Left ventricle myocardium inferior (tissue), 1 donor: ENCODE measurements around the gene HOMER3. TPM values are rescaled to one million over a fixed set of nuclear protein-coding genes. Genes with fewer than 3 reads are reported as not detected.

Experiments used
- DNase-seq: peaks from one replicate; pipeline ENCODE4 v3.0.0-alpha.2; 2020
- H3K27ac ChIP-seq: fragments of 200-600 bp; replicated peaks from 2 replicates; pipeline ENCODE4 v1.8.0; 2021
- H3K27me3 ChIP-seq: fragments of 200-600 bp; 2 replicates; pipeline ENCODE4 v1.8.0; 2021; ENCODE audit warnings: low read depth
- H3K36me3 ChIP-seq: fragments of 200-600 bp; 2 replicates; pipeline ENCODE4 v1.8.0; 2021
- H3K4me1 ChIP-seq: fragments of 200-600 bp; 2 replicates; pipeline ENCODE4 v1.8.0; 2021
- H3K4me3 ChIP-seq: fragments of 200-600 bp; 2 replicates; pipeline ENCODE4 v1.8.0; 2021; ENCODE audit warnings: mild to moderate bottlenecking, moderate library complexity
- H3K9me3 ChIP-seq: fragments of 200-600 bp; replicated peaks from 2 replicates; pipeline ENCODE4 v1.8.0; 2021
- CTCF ChIP-seq: fragments of 200-600 bp; IDR thresholded peaks from 2 replicates; pipeline ENCODE4 v1.8.0; 2021; ENCODE audit warnings: antibody characterized with exemption, mild to moderate bottlenecking, borderline replicate concordance
- intact Hi-C: fragments of 100-400 bp; cut with micrococcal nuclease; formaldehyde crosslinking; loops from one replicate; pipeline ENCODE4 v1.11.0; 2022
- total RNA-seq: library from RNA; stranded (reverse); fragmentation: NEBNext Ultra II Directional; extraction: Animal tissue kit (Norgen Biotek cat#: 25700); gene quantifications from one replicate; pipeline ENCODE4 v1.2.1, GENCODE V29; 2021
- donor health status: DM: no; HTN: yes; CAD: no; lungs with severe emphysema.

HOMER3 gene
- total RNA-seq, 1 donor from 2014 or later: 14.7 TPM

GRCh38 chr19:18894254-18895037, 46.6 kb downstream of the HOMER3 start:
- intact Hi-C loops: no loop called here
- DNase-seq: no peak

GRCh38 chr19:18893587-18894253, 47.3 kb downstream of the HOMER3 start:
- DNase-seq: no peak
- Histone ChIP-seq H3K27ac (no peak overlapping the region), H3K4me3 (no peak overlapping the region), H3K27me3 (peaks cover 49% of the 10 kb centered on the region), H3K4me1 (peaks cover 24% of the 10 kb centered on the region), H3K9me3 (no peaks in the 10 kb centered on the region), H3K36me3 (no peaks in the 10 kb centered on the region)
- intact Hi-C loops: no loop called here
- no peak for TF ChIP-seq CTCF

More at GRCh38 chr19:18894254-18895037, 46.6 kb downstream of the HOMER3 start:
- Histone ChIP-seq H3K4me3 (peak overlapping the region; percentile 65), H3K27me3 (peaks cover 49% of the 10 kb centered on the region), H3K9me3 (no peaks in the 10 kb centered on the region), H3K27ac (no peak overlapping the region), H3K4me1 (peaks cover 24% of the 10 kb centered on the region), H3K36me3 (peaks cover 5% of the 10 kb centered on the region)
- no peak for TF ChIP-seq CTCF

- no peak overlapping the region for H3K27ac ChIP-seq
These were observed 50.9 kb downstream of the HOMER3 start for GRCh38 chr19:18889949-18890745.

GRCh38 chr19:18886972-18887371, 54.0 kb downstream of the HOMER3 start:
- H3K4me1 ChIP-seq: no peaks in the 10 kb centered on the region
- no peak overlapping the region for H3K27ac ChIP-seq
- no peak overlapping the region for H3K4me3 ChIP-seq
- H3K9me3 ChIP-seq: no peaks in the 10 kb centered on the region
- intact Hi-C loops: no loop called here
- DNase-seq: no peak
- no peak for TF ChIP-seq CTCF
- no peaks in the 10 kb centered on the region for H3K36me3 ChIP-seq
- H3K27me3 ChIP-seq: no peaks in the 10 kb centered on the region

More at GRCh38 chr19:18889949-18890745, 50.9 kb downstream of the HOMER3 start:
- Histone ChIP-seq H3K4me1 (peaks cover 13% of the 10 kb centered on the region), H3K27me3 (peaks cover 29% of the 10 kb centered on the region), H3K4me3 (no peak overlapping the region), H3K9me3 (no peaks in the 10 kb centered on the region), H3K36me3 (no peaks in the 10 kb centered on the region)
- intact Hi-C loops: no loop called here
- DNase-seq: no peak
- TF ChIP-seq CTCF: no peak

GRCh38 chr19:18883526-18884304, 57.3 kb downstream of the HOMER3 start:
- Histone ChIP-seq H3K36me3 (no peaks in the 10 kb centered on the region), H3K4me1 (no peaks in the 10 kb centered on the region), H3K27me3 (no peaks in the 10 kb centered on the region), H3K9me3 (no peaks in the 10 kb centered on the region), H3K4me3 (no peak overlapping the region), H3K27ac (no peak overlapping the region)
- TF ChIP-seq CTCF: no peak
- intact Hi-C loops: no loop called here
- no peak for DNase-seq
